ENCODE data around the gene CSGALNACT2. TPM values are rescaled to one million over a fixed set of nuclear protein-coding genes. Genes with fewer than 3 reads are reported as not detected.

The CSGALNACT2 gene
- total and polyA plus RNA-seq, 3 donors from 2014 or later: 13.9 to 17.9 (median 16.7) TPM

- no peak for DNase-seq
- no peaks in the 10 kb centered on the region for H3K9me3 ChIP-seq
- TF ChIP-seq CTCF (IDR thresholded peaks at IDR 0.05) (no peak), POLR2A (IDR thresholded peaks at IDR 0.05) (no peak)
- no peak overlapping the region for H3K27ac ChIP-seq
- no peak overlapping the region for H3K4me3 ChIP-seq
- intact Hi-C loops (cut with DNase I; ENCODE audit: low total_unique reads): no loop called here
- H3K4me1 ChIP-seq: no peaks in the 10 kb centered on the region
- no peaks in the 10 kb centered on the region for H3K27me3 ChIP-seq
- 65 to 91% methylated on average over 2 of the region's 2 CpGs for WGBS, 2 donors
- H3K36me3 ChIP-seq (ENCODE audit: low read depth, missing control alignments): no peaks in the 10 kb centered on the region
Observed at GRCh38 chr10:43170491-43170890, 32.2 kb downstream of the CSGALNACT2 start.

GRCh38 chr10:43172645-43173044 is 34.4 kb downstream of the CSGALNACT2 start:
- no peak overlapping the region for H3K27ac ChIP-seq
- intact Hi-C loops (cut with DNase I; ENCODE audit: low total_unique reads): no loop called here
- no peak for DNase-seq
- H3K4me3 ChIP-seq: no peak overlapping the region
- no peaks in the 10 kb centered on the region for H3K27me3 ChIP-seq
- no peaks in the 10 kb centered on the region for H3K9me3 ChIP-seq
- H3K36me3 ChIP-seq (ENCODE audit: low read depth, missing control alignments): no peaks in the 10 kb centered on the region
- TF ChIP-seq POLR2A (IDR thresholded peaks at IDR 0.05) (no peak), CTCF (IDR thresholded peaks at IDR 0.05) (no peak)
- WGBS, 2 donors: 93 to 94% methylated on average over 5 of the region's 5 CpGs
- no peaks in the 10 kb centered on the region for H3K4me1 ChIP-seq

- TF ChIP-seq CTCF (IDR thresholded peaks at IDR 0.05) (no peak), POLR2A (IDR thresholded peaks at IDR 0.05) (no peak)
- no peaks in the 10 kb centered on the region for H3K9me3 ChIP-seq
- no peaks in the 10 kb centered on the region for H3K4me1 ChIP-seq
- H3K4me3 ChIP-seq: no peak overlapping the region
- no peak for DNase-seq
- H3K27ac ChIP-seq: no peak overlapping the region
- intact Hi-C loops (cut with DNase I; ENCODE audit: low total_unique reads): no loop called here
- no peaks in the 10 kb centered on the region for H3K36me3 ChIP-seq (ENCODE audit: low read depth, missing control alignments)
- no peaks in the 10 kb centered on the region for H3K27me3 ChIP-seq
- 88 to 97% methylated on average over 1 of the region's 1 CpG for WGBS, 2 donors
Observed at GRCh38 chr10:43173120-43173519, 34.9 kb downstream of the CSGALNACT2 start.

GRCh38 chr10:43174969-43175368 is 36.7 kb downstream of the CSGALNACT2 start:
- Histone ChIP-seq H3K9me3 (no peaks in the 10 kb centered on the region), H3K27me3 (no peaks in the 10 kb centered on the region), H3K4me1 (no peaks in the 10 kb centered on the region), H3K27ac (no peak overlapping the region), H3K4me3 (no peak overlapping the region), H3K36me3 (ENCODE audit: low read depth, missing control alignments) (no peaks in the 10 kb centered on the region)
- no peak for DNase-seq
- WGBS, 2 donors: 77 to 79% methylated on average over 6 of the region's 6 CpGs
- intact Hi-C loops (cut with DNase I; ENCODE audit: low total_unique reads): no loop called here
- TF ChIP-seq CTCF (IDR thresholded peaks at IDR 0.05) (no peak), POLR2A (IDR thresholded peaks at IDR 0.05) (no peak)

- WGBS, 2 donors: 94 to 95% methylated on average over 3 of the region's 3 CpGs
- H3K36me3 ChIP-seq (ENCODE audit: low read depth, missing control alignments): no peaks in the 10 kb centered on the region
- DNase-seq: no peak
- TF ChIP-seq POLR2A (IDR thresholded peaks at IDR 0.05): no peak
- no peak for TF ChIP-seq CTCF (IDR thresholded peaks at IDR 0.05)
- H3K9me3 ChIP-seq: no peaks in the 10 kb centered on the region
- no peak overlapping the region for H3K27ac ChIP-seq
- no peak overlapping the region for H3K4me3 ChIP-seq
- H3K4me1 ChIP-seq: no peaks in the 10 kb centered on the region
- intact Hi-C loops (cut with DNase I; ENCODE audit: low total_unique reads): no loop called here
- no peaks in the 10 kb centered on the region for H3K27me3 ChIP-seq
Observed at GRCh38 chr10:43176271-43176670, 38.0 kb downstream of the CSGALNACT2 start.

Data from testis (tissue), 3 donors.